B cell (primary cell): ENCODE data around the gene NT5DC4.

Experiments
- EZH2 ChIP-seq: IDR thresholded peaks from 2 replicates; pipeline ENCODE4 v1.6.1; 2012; ENCODE audit warnings: borderline replicate concordance, low read depth, mild to moderate bottlenecking, moderate library complexity, low read length; ENCODE audit not compliant: insufficient read depth, poor library complexity, severe bottlenecking
- TF ChIP-seq, protein P1 (sequence below): fragments of 200-600 bp; IDR thresholded peaks from one replicate; pipeline ENCODE4 v1.8.0; 2022; ENCODE audit warnings: antibody characterized with exemption, mild to moderate bottlenecking

- TF ChIP-seq, protein P1, sequence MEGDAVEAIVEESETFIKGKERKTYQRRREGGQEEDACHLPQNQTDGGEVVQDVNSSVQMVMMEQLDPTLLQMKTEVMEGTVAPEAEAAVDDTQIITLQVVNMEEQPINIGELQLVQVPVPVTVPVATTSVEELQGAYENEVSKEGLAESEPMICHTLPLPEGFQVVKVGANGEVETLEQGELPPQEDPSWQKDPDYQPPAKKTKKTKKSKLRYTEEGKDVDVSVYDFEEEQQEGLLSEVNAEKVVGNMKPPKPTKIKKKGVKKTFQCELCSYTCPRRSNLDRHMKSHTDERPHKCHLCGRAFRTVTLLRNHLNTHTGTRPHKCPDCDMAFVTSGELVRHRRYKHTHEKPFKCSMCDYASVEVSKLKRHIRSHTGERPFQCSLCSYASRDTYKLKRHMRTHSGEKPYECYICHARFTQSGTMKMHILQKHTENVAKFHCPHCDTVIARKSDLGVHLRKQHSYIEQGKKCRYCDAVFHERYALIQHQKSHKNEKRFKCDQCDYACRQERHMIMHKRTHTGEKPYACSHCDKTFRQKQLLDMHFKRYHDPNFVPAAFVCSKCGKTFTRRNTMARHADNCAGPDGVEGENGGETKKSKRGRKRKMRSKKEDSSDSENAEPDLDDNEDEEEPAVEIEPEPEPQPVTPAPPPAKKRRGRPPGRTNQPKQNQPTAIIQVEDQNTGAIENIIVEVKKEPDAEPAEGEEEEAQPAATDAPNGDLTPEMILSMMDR: no peak
- no peak for TF ChIP-seq EZH2
Measured at GRCh38 chr2:112776113-112776512, 55.3 kb downstream of the NT5DC4 start.
